Neural progenitor cell (in vitro differentiated cells): ENCODE measurements around the gene CIDEC.

Experiments
- CTCF ChIP-seq: fragments of 200-600 bp; sonication (generic); IDR thresholded peaks from 2 replicates; pipeline ENCODE4 v1.5.1; 2017; ENCODE audit warnings: antibody characterized with exemption, mild to moderate bottlenecking
- EZH2 ChIP-seq: fragments of 200-600 bp; sonication (generic); IDR thresholded peaks from 2 replicates; pipeline ENCODE4 v1.6.1; 2017; ENCODE audit warnings: antibody characterized with exemption, mild to moderate bottlenecking, moderate library complexity
- EZH2phosphoT487 ChIP-seq: fragments of 200-600 bp; sonication (generic); IDR thresholded peaks from 2 replicates; pipeline ENCODE4 v1.6.1; 2017; ENCODE audit warnings: antibody characterized with exemption

GRCh38 chr3:9859530-9860025, 20.5 kb downstream of the CIDEC start:
- TF ChIP-seq CTCF (no peak), EZH2 (no peak), EZH2phosphoT487 (no peak)
